NOMO-1 treated with DMSO at 0.1 percent for 48 hours (cell line): ENCODE data around the gene MRPS22.

Experiments used
- DNase-seq: peaks from one replicate; lab custom pipeline; 2025; ENCODE audit not compliant: unreplicated experiment; lab: John Stamatoyannopoulos, UW

Gene MRPS22

DNA sequence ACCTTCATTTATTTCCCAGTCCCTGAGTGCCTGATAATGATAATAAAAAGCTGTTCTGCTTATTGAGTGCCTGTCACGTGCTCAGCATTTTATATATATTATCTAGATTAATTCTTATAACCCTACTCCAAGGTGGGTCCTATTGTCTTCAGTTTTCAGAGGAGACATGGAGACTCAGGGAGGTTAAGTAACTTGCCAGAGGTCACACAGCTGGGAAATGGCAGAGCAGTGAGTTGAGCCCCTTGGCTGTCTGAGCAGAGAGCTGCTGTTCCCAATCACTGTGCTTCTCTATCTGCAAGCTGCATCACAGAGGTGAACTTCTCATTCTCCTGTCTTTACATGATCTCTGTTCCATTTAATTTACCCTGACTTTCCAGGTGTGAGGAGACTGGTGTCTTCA is 32.3 kb upstream of the MRPS22 start:
- no peak for DNase-seq

- no peak for DNase-seq
Observed at GRCh38 chr3:139312416-139312815, 31.4 kb upstream of the MRPS22 start.

GRCh38 chr3:139312959-139313358 is 30.9 kb upstream of the MRPS22 start:
- DNase-seq, result no peak

GRCh38 chr3:139313921-139314320 is 29.9 kb upstream of the MRPS22 start:
- no peak for DNase-seq

- no peak for DNase-seq
Observed at GRCh38 chr3:139317215-139317614, 26.6 kb upstream of the MRPS22 start.

GRCh38 chr3:139317660-139318430 is 26.0 kb upstream of the MRPS22 start:
- DNase-seq, result no peak

DNA sequence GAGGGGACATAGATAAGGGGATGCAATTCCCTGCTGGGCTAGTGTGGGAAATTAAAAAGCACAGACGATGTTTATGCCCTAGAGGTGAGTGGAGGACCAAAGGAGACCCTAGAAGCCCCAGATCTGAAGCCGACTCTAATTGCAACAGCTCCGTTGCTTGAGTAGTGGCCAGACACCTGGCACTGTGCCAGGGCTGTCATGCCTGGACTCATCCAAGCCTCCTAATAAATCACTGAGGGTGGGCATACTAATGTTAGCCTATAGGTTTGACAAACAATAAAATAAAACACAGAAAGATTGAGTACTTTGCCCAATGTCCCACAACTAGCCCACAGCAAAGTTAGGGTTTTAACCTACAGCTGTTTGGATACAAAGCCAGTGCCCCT is 25.4 kb upstream of the MRPS22 start:
- no peak for DNase-seq

GRCh38 chr3:139318826-139319225 is 25.0 kb upstream of the MRPS22 start:
- no peak for DNase-seq

- peak; percentile 3 for DNase-seq
Observed at GRCh38 chr3:139319428-139320402, 24.1 kb upstream of the MRPS22 start.

DNA sequence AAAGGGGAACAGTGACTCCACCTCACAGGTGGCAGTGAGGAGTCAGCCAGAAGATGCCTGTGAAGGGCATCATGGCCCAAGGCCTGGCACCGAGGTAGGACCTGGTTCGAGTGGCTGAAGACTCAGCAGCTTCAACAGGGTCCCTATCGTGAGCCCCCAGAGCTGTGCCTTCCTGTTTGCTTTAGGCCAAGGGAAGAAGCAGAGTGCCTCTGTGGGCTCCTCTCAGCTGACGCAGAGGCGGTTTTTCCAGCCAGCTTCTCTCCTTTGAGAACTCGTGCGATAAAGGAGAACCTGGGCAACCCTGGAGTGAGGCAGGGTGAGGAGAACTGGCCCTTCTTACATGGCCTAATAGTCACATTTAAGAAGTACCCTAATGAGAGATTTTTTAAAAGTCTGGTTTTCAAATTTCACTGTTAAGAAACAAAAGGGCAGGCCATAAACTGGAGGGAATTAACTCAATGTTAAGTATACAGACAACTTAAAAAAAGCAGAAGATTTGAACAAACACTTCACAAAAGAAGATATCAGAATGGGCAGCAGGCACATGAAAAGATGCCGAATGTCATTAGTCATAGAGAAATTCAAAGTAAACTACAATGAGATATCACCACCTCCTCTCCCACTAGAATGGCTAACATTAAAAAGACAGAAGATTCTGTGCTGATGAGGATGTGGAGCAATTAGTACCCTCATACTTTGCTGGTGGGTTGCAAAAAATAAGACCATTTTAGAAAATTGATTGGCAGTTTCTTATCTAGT is 23.1 kb upstream of the MRPS22 start:
- DNase-seq, result no peak

DNA sequence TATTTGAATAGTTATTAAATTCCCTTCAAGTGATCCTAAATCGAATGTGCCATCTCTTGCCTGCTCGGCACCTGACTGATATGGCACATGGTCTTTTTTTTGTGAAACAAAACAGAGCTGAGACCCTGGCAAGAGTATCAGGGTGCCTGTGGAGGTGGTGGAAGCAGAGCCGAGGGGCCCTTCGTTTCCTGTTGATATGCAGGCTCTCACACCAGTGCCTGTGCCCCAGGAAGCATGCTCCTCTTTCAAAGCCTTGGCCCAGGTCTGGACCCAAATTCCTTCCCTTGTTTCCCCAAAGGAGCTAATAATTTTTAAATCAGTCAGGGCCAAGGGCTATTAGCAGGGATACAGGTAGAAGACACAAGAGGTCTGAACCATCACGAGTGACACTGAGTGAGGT is 21.5 kb upstream of the MRPS22 start:
- DNase-seq, result no peak

- DNase-seq, result no peak
Observed at GRCh38 chr3:139323146-139323545, 20.7 kb upstream of the MRPS22 start.

DNA sequence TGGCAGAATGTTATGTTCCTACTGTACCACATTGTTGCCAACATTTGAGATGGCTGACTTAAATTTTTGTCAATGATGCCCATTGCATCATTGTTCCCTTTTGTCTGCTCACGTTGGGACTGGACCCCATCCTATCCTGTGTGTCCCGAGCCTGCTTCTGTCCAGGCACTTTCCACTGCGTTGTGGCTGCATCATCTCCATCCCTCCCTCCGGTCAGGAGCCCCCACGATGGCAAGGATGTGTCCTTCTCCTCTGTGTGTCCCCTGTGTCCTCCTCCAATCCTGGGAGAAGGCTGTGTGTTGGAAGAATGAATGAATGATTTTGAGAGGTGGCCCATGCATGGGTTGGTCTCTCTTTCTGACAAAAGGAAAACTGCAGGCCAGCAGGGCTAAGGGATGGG is 19.4 kb upstream of the MRPS22 start:
- no peak for DNase-seq

GRCh38 chr3:139325551-139325950 is 18.3 kb upstream of the MRPS22 start:
- DNase-seq, result no peak

DNA sequence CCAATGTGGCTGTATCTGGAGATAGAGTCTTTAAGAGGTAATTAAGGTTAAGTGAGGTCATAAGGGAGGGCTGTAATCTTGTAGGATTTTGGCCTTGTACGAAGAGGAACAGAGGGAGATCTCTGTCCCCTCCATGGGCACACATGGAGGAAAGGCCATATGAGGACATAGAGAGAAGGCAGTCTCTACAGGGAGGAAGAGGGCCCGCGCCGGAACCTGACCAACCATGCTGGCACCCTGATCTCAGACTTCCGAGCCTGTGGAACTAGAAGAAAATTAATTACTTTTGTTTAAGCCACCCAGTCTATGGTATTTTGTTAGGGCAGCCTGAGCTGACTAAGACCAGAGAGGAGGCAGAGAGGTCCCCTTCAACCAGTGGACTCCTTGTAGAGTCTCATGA is 17.7 kb upstream of the MRPS22 start:
- no peak for DNase-seq

GRCh38 chr3:139326707-139327106 is 17.1 kb upstream of the MRPS22 start:
- no peak for DNase-seq

GRCh38 chr3:139327231-139327630 is 16.6 kb upstream of the MRPS22 start:
- DNase-seq, result no peak

DNA sequence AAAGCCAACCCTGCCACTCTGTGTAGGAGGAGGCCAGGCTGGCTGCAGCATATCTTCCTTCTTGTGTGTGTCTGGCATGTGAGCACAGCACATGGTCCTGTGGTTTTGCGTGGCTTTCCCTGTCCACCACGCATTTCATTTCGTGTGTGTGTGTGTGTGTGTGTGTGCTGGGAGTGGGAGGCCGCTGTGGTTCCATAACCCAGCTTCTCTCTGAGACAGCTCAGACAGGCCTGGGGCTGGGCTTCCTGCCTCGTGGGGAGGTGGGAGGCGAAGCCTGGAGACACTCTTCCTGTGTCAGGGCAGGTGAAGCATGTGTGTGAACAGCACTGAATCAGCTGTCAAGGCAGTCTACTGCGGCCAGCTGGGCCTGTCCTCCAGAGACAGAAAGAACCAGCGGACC is 16.0 kb upstream of the MRPS22 start:
- no peak for DNase-seq

GRCh38 chr3:139328356-139328755 is 15.5 kb upstream of the MRPS22 start:
- DNase-seq, result no peak

GRCh38 chr3:139329364-139329850 is 14.4 kb upstream of the MRPS22 start:
- peak; percentile 90 for DNase-seq

DNA sequence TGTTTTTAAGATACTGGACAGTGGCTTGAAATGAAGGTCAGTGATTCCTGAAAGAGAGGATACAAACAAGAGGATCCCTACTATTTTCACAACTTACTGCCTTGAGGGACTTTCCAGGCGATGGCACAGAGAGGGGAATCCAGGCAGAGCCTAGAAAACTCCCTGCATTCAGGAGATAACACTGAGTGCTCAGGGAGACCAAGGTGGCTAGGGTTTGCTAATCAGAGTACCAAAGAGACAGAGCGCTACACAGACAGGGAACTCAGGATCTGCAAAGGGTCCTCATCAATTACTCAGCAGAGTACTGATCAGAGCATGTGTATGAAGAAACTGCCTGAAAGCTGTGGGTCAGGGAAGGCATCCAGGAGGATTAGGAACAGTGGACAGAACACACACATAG is 11.7 kb upstream of the MRPS22 start:
- DNase-seq, result no peak
